Measurements from ENCODE around the gene WDHD1. TPM values are rescaled to one million over a fixed set of nuclear protein-coding genes. Genes with fewer than 3 reads are reported as not detected.

The WDHD1 gene, protein sequence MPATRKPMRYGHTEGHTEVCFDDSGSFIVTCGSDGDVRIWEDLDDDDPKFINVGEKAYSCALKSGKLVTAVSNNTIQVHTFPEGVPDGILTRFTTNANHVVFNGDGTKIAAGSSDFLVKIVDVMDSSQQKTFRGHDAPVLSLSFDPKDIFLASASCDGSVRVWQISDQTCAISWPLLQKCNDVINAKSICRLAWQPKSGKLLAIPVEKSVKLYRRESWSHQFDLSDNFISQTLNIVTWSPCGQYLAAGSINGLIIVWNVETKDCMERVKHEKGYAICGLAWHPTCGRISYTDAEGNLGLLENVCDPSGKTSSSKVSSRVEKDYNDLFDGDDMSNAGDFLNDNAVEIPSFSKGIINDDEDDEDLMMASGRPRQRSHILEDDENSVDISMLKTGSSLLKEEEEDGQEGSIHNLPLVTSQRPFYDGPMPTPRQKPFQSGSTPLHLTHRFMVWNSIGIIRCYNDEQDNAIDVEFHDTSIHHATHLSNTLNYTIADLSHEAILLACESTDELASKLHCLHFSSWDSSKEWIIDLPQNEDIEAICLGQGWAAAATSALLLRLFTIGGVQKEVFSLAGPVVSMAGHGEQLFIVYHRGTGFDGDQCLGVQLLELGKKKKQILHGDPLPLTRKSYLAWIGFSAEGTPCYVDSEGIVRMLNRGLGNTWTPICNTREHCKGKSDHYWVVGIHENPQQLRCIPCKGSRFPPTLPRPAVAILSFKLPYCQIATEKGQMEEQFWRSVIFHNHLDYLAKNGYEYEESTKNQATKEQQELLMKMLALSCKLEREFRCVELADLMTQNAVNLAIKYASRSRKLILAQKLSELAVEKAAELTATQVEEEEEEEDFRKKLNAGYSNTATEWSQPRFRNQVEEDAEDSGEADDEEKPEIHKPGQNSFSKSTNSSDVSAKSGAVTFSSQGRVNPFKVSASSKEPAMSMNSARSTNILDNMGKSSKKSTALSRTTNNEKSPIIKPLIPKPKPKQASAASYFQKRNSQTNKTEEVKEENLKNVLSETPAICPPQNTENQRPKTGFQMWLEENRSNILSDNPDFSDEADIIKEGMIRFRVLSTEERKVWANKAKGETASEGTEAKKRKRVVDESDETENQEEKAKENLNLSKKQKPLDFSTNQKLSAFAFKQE
- total RNA-seq (1 to 10 TPM; 2.5 to 6.1 (median 4.9) TPM), total RNA-seq (4.0 to 129 (median 9.7) reads per million in 29 experiments)
- total RNA-seq (2013), result 4.9 TPM

DNA sequence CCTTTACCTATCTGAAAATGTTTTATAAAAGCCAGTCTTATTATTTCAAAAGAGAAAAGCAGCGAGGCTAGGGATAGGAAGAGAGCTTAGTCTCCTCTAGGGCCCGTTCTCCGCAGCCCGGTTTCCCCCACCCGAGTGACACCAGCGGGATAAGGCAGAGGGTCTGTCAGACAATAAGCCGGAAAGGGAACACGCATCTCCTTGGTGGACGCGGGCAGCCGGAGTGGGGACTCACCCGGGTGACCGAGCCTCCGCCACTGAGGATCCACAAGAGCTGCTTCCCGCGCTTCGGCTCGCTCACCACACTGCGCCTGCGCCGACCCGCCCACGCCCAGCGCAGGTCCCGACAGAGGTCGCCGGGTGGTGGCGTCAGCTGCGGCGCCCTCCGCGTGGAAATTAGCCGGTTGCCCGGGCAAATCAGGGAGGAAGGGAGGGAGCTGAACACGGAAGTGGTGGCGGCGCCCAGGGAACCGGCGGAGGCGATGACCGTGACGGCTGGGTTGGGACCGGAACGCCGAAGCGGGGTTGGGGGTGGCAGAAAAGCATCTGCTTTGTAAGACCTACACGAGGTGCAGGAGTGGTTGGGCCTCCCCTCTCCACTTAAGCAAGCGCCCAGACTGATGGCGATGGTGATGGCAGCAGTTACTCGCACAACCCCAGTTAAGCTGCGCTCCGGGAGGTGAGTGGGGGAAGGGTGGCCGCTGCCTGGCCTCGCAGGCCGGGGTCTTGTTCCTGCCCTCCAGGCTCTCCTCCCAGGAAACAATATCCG lies at the start of gene WDHD1, which contains the start of gene SOCS4:
WDHD1 (minus strand) TSS at position 307 of the 769 bp plus-strand sequence. CDS start 312 bp downstream, outside the sequence.
SOCS4 (plus strand) TSS at position 444 of the 769 bp plus-strand sequence. CDS start 15,806 bp downstream, outside the sequence.
- ATAC-seq (replicated peaks in 1 of 4) (peak; percentile 90 to 94 (median 94)), DNase-seq (peak; percentile 88 to 98 (median 93))
- Histone ChIP-seq H3K27ac (ENCODE audit: low read length) (peak within 1 kb of the TSS; percentile 86), H3K9me3 (no peaks in the 10 kb centered on the region), H3K4me1 (ENCODE audit: control insufficient read depth in 1 of 2, extremely low read depth in 1 of 2, insufficient read depth in 2 of 2, low read length in 2 of 2) (peaks cover 9 to 26% of the 10 kb centered on the region in 2 experiments), H3K4me3 (ENCODE audit: control insufficient read depth in 1 of 2, extremely low read depth in 1 of 2, low read length in 1 of 2) (peak within 1 kb of the TSS; percentile 83 to 98), H3K36me3 (ENCODE audit: control insufficient read depth in 2 of 2, extremely low read depth in 1 of 2, insufficient read depth in 1 of 2, low read length in 1 of 2) (no peaks in the 10 kb centered on the region), H3K27me3 (replicated peaks in 1 of 2; ENCODE audit: control insufficient read depth in 2 of 2, extremely low read depth in 1 of 2, insufficient read depth in 2 of 2, low read length in 1 of 2) (no peaks in the 10 kb centered on the region)
- peaks cover 3% of the 10 kb centered on the region for H3K36me3 Mint-ChIP-seq
- peak within 1 kb of the TSS; percentile 91 to 92 (median 91) for H3K4me3 Mint-ChIP-seq
- ChIA-PET CTCF (interaction anchor here (0.6 to 1.6 kb wide), 9 partner anchors 24 to 463 kb away, joined by 3 to 15 read pairs (median 3); partner anchors contain the start of gene MAPK1IP1L (in 2 of the 2)), POLR2A (interaction anchor here (0.7 to 2.4 kb wide), 7 partner anchors 18 to 164 kb away, joined by 3 to 17 read pairs (median 5); partner anchors contain the start of genes MAPK1IP1L (in 2 of the 2) and DLGAP5 (in 1 of the 2))
- WGBS (ENCODE audit: insufficient coverage), result 0% methylated on average over 45 of the region's 56 CpGs
- H3K27me3 Mint-ChIP-seq, result no peaks in the 10 kb centered on the region
- peaks cover 49 to 58% (median 53%) of the 10 kb centered on the region in 3 donors for H3K4me1 Mint-ChIP-seq
- H3K9me3 Mint-ChIP-seq, result no peaks in the 10 kb centered on the region
- H3K27ac Mint-ChIP-seq, result peak within 1 kb of the TSS; percentile 83 to 89

DNA sequence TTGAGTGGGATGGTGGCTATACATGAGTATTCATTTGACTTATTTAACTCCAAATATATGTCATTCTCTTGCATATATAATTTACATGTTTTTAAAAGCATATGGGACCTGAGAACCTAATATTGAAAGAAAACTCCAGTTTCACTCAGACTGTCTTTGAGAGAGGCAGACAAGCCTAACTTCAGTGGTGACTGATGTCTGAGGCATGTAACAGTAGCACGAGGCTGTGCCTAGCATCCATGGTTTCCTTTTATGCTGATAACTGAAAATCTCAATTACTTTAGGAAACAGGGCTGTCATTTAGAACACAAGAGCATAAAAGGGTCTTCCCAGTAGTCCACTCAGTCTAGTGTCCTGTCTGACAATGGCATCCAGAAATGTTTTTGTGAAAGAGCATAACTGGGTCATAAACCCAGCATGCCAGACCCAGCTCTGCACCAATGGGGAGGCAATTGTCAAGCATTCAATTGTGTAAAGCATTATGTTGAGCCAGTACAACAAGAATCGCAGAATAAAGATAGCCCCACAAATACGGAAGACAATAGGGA lies 48.8 kb upstream of the WDHD1 start:
- H3K4me3 Mint-ChIP-seq, result no peak overlapping the region

DNA sequence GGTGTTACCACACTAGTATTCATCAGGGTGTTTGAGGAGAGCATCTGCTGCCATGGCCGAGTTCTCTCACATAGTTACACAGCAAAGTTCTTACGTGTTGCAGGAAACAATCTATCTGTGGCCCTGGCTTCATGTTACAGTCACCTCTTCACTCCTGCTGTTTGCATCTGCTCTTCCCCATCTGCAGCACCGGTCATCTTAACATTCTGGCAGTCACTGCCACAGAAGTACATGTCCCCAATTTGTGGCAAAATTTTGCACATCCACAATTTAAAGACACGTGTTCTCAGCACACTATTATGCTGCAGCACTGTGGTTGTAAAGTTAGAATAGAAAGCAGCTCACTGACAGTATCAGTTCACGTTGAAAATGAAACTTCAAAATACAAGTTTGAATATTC lies 47.8 kb upstream of the WDHD1 start:
- Mint-ChIP-seq H3K4me3 (peak overlapping the region; percentile 57 to 68 (median 62)), H3K36me3 (no peaks in the 10 kb centered on the region), H3K27ac (peak overlapping the region in 1 of 2 donors; percentile 41), H3K9me3 (no peaks in the 10 kb centered on the region), H3K27me3 (no peaks in the 10 kb centered on the region), H3K4me1 (peaks cover 42 to 46% (median 43%) of the 10 kb centered on the region in 3 donors)
- ATAC-seq (replicated peaks in 1 of 4) (peak in 1 of 4 experiments; percentile 31), DNase-seq (no peak)
- Histone ChIP-seq H3K4me1 (ENCODE audit: control insufficient read depth in 1 of 2, extremely low read depth in 1 of 2, insufficient read depth in 2 of 2, low read length in 2 of 2) (peaks cover 6 to 15% of the 10 kb centered on the region in 2 experiments), H3K4me3 (ENCODE audit: control insufficient read depth in 1 of 2, extremely low read depth in 1 of 2, low read length in 1 of 2) (no peak overlapping the region), H3K9me3 (no peaks in the 10 kb centered on the region), H3K27ac (ENCODE audit: low read length) (no peak overlapping the region), H3K27me3 (replicated peaks in 1 of 2; ENCODE audit: control insufficient read depth in 2 of 2, extremely low read depth in 1 of 2, insufficient read depth in 2 of 2, low read length in 1 of 2) (no peaks in the 10 kb centered on the region), H3K36me3 (ENCODE audit: control insufficient read depth in 2 of 2, extremely low read depth in 1 of 2, insufficient read depth in 1 of 2, low read length in 1 of 2) (no peaks in the 10 kb centered on the region)
- ChIA-PET POLR2A (no interaction called here), CTCF (no interaction called here)
- WGBS (ENCODE audit: insufficient coverage), result 20% methylated on average over 3 of the region's 5 CpGs

More for the DNA sequence above, 48.8 kb upstream of the WDHD1 start:
- H3K27ac Mint-ChIP-seq, result no peak overlapping the region
- H3K27ac ChIP-seq (ENCODE audit: low read length), result no peak overlapping the region
- H3K9me3 ChIP-seq, result no peaks in the 10 kb centered on the region
- H3K9me3 Mint-ChIP-seq, result no peaks in the 10 kb centered on the region
- 89% methylated on average over 3 of the region's 3 CpGs for WGBS (ENCODE audit: insufficient coverage)
- ChIA-PET POLR2A (no interaction called here), CTCF (interaction anchor here in 1 of 2 donors (0.7 kb wide), 1 partner anchor 13 kb away, joined by 4 read pairs; no protein-coding TSS in a partner anchor)
- no peaks in the 10 kb centered on the region for H3K36me3 ChIP-seq (ENCODE audit: control insufficient read depth in 2 of 2, extremely low read depth in 1 of 2, insufficient read depth in 1 of 2, low read length in 1 of 2)
- H3K4me1 Mint-ChIP-seq, result peaks cover 42 to 46% (median 43%) of the 10 kb centered on the region in 3 donors
- H3K4me1 ChIP-seq (ENCODE audit: control insufficient read depth in 1 of 2, extremely low read depth in 1 of 2, insufficient read depth in 2 of 2, low read length in 2 of 2), result peaks cover 6 to 15% of the 10 kb centered on the region in 2 experiments
- no peak for ATAC-seq (replicated peaks in 1 of 4)
- H3K27me3 ChIP-seq (replicated peaks in 1 of 2; ENCODE audit: control insufficient read depth in 2 of 2, extremely low read depth in 1 of 2, insufficient read depth in 2 of 2, low read length in 1 of 2), result no peaks in the 10 kb centered on the region
- DNase-seq, result no peak
- H3K36me3 Mint-ChIP-seq, result no peaks in the 10 kb centered on the region
- H3K4me3 ChIP-seq (ENCODE audit: control insufficient read depth in 1 of 2, extremely low read depth in 1 of 2, low read length in 1 of 2), result no peak overlapping the region
- no peaks in the 10 kb centered on the region for H3K27me3 Mint-ChIP-seq

DNA sequence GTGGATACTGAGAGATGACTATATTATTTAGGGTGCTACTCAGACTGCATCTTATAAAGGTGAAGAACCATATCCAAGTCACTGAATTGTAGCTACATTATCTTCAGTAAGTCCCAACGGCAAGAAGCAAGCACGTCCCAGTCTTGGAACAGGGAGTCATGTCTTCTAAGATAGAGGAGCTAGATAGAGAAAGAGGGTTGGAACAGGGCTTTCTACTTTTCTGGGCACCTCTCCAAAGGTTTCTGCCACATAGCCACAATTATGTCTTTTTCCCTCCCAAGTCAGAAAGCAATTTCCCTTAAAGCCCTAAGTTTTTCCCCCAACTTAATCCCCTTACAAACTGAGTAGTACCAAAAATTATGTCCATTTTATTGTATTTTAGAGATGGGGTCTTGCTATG lies 47.0 kb upstream of the WDHD1 start:
- no peak overlapping the region for H3K27ac Mint-ChIP-seq
- no peak overlapping the region for H3K4me3 Mint-ChIP-seq
- Histone ChIP-seq H3K4me1 (ENCODE audit: control insufficient read depth in 1 of 2, extremely low read depth in 1 of 2, insufficient read depth in 2 of 2, low read length in 2 of 2) (peaks cover 6 to 15% of the 10 kb centered on the region in 2 experiments), H3K27me3 (replicated peaks in 1 of 2; ENCODE audit: control insufficient read depth in 2 of 2, extremely low read depth in 1 of 2, insufficient read depth in 2 of 2, low read length in 1 of 2) (no peaks in the 10 kb centered on the region), H3K9me3 (no peaks in the 10 kb centered on the region), H3K36me3 (ENCODE audit: control insufficient read depth in 2 of 2, extremely low read depth in 1 of 2, insufficient read depth in 1 of 2, low read length in 1 of 2) (no peaks in the 10 kb centered on the region), H3K27ac (ENCODE audit: low read length) (no peak overlapping the region), H3K4me3 (ENCODE audit: control insufficient read depth in 1 of 2, extremely low read depth in 1 of 2, low read length in 1 of 2) (no peak overlapping the region)
- ATAC-seq (replicated peaks in 1 of 4) (no peak), DNase-seq (no peak)
- H3K9me3 Mint-ChIP-seq, result no peaks in the 10 kb centered on the region
- POLR2A ChIA-PET, result no interaction called here
- peaks cover 42 to 46% (median 43%) of the 10 kb centered on the region in 3 donors for H3K4me1 Mint-ChIP-seq
- CTCF ChIA-PET, result interaction anchor here in 1 of 2 donors (0.6 kb wide), 1 partner anchor 368 kb away, joined by 3 read pairs; no protein-coding TSS in a partner anchor
- WGBS (ENCODE audit: insufficient coverage), result no CpG with 5 or more reads among the region's 2 CpGs
- H3K36me3 Mint-ChIP-seq, result no peaks in the 10 kb centered on the region
- no peaks in the 10 kb centered on the region for H3K27me3 Mint-ChIP-seq

DNA sequence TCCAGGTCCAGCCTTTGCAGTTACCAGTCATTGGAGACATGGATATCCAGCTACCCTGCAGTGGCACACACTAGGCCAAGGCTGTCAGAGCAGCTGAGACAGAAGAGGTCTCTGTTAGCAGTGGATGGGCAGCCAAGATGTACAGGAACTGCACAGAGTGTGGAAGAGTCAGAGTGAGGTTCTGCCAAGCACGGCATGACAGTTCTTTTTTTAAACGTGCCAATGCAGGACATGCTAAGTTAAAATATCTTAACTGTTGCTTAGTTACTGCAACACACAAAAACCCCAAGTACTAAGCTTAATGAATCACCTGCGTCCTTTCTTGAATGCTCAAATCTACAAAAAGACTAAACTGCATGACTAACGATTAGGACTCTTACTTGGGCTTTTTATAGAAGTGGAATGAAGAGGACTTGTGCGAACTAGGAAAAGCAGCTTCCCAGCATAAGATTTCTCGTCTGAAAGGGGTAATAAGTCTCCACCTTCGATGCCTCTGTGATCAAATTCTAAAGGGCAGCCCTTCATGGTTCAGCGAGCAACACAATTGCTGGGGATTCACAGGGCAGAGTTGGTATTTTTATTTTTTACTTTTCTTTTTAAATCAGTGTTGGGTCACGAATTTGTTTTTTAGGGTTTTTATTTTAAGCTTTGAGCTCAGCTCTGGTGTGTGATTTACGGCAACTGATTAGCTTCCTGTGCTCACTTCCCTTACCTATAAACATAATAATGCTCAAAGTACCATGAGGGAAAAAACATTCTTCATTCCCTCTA lies 45.2 kb upstream of the WDHD1 start:
- H3K4me3 ChIP-seq (ENCODE audit: control insufficient read depth in 1 of 2, extremely low read depth in 1 of 2, low read length in 1 of 2), result no peak overlapping the region

More for the DNA sequence above, 45.2 kb upstream of the WDHD1 start:
- H3K4me1 ChIP-seq (ENCODE audit: control insufficient read depth in 1 of 2, extremely low read depth in 1 of 2, insufficient read depth in 2 of 2, low read length in 2 of 2), result peaks cover 6 to 15% of the 10 kb centered on the region in 2 experiments
- no peaks in the 10 kb centered on the region for H3K9me3 ChIP-seq
- no peaks in the 10 kb centered on the region for H3K27me3 ChIP-seq (replicated peaks in 1 of 2; ENCODE audit: control insufficient read depth in 2 of 2, extremely low read depth in 1 of 2, insufficient read depth in 2 of 2, low read length in 1 of 2)
- peaks cover 42 to 43% (median 43%) of the 10 kb centered on the region in 3 donors for H3K4me1 Mint-ChIP-seq
- peak; percentile 56 to 74 (median 68) for ATAC-seq (replicated peaks in 1 of 4)
- no peaks in the 10 kb centered on the region for H3K9me3 Mint-ChIP-seq
- peak overlapping the region; percentile 53 to 63 (median 59) for H3K4me3 Mint-ChIP-seq
- WGBS (ENCODE audit: insufficient coverage), result 11% methylated on average over 4 of the region's 10 CpGs
- peak overlapping the region; percentile 89 to 93 for H3K27ac Mint-ChIP-seq
- no peaks in the 10 kb centered on the region for H3K27me3 Mint-ChIP-seq
- H3K27ac ChIP-seq (ENCODE audit: low read length), result peak overlapping the region; percentile 64
- no peaks in the 10 kb centered on the region for H3K36me3 ChIP-seq (ENCODE audit: control insufficient read depth in 2 of 2, extremely low read depth in 1 of 2, insufficient read depth in 1 of 2, low read length in 1 of 2)
- peak in 4 of 35 experiments; percentile 9 to 54 (median 12) for DNase-seq
- POLR2A ChIA-PET, result interaction anchor here (0.5 to 2.8 kb wide), 16 partner anchors 8 to 354 kb away, joined by 3 to 14 read pairs (median 5); partner anchors contain the start of genes MAPK1IP1L (in 1 of the 2), SOCS4 (in 1 of the 2) and WDHD1 (in 1 of the 2)
- CTCF ChIA-PET, result interaction anchor here (0.6 to 1.8 kb wide), 8 partner anchors 19 to 375 kb away, joined by 3 to 10 read pairs (median 3); partner anchors contain the start of genes FBXO34 (in 1 of the 2) and MAPK1IP1L (in 1 of the 2)
- peaks cover 6% of the 10 kb centered on the region for H3K36me3 Mint-ChIP-seq
